ENCODE results near the gene SAMD4B.
"Not testable (repeated sequence)": the region's sequence is repeated elsewhere in the genome, so short reads cannot be mapped to it uniquely, and the experiment has no call there.

SAMD4B gene

DNA sequence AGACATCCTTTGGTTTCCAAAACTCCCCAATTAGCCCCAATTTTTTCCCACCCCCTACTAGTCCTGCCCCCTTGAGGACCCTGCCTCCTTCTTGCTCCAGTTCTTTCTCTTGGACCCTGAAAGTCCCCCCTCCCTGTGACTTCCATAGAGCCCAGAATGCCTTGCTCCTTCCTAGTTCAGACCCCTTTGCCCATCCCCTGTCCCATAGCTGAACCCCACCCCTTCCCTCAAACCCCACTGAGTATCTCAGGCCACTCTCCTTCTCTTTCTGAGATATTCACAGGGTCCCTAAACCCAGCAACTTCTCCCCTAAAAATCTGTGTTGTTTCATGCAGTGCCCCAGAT lies 20.4 kb upstream of the SAMD4B start:
- H3K27me3 ChIP-seq (ENCODE audit: control insufficient read depth, insufficient read depth, low read length, poor library complexity, severe bottlenecking) = peaks cover 18% of the 10 kb centered on the region
- peaks cover 7% of the 10 kb centered on the region for H3K4me1 ChIP-seq (ENCODE audit: control insufficient read depth, insufficient read depth, low read length)
- H3K9me3 ChIP-seq (ENCODE audit: control insufficient read depth, low read length) = no peaks in the 10 kb centered on the region
- no peak overlapping the region for H3K4me3 ChIP-seq (ENCODE audit: insufficient read depth, low read depth, low read length)
- H3K36me3 ChIP-seq (ENCODE audit: control insufficient read depth, insufficient read depth, low read length) = no peaks in the 10 kb centered on the region
- no peak overlapping the region for H3K27ac ChIP-seq (ENCODE audit: insufficient read depth, low read depth, low read length, poor library complexity, severe bottlenecking)

GRCh38 chr19:39324242-39324842 lies 17.9 kb upstream of the SAMD4B start:
- Histone ChIP-seq H3K4me3 (ENCODE audit: insufficient read depth, low read depth, low read length) (no peak overlapping the region), H3K4me1 (ENCODE audit: control insufficient read depth, insufficient read depth, low read length) (peaks cover 9% of the 10 kb centered on the region), H3K36me3 (ENCODE audit: control insufficient read depth, insufficient read depth, low read length) (no peaks in the 10 kb centered on the region), H3K9me3 (ENCODE audit: control insufficient read depth, low read length) (no peaks in the 10 kb centered on the region), H3K27me3 (ENCODE audit: control insufficient read depth, insufficient read depth, low read length, poor library complexity, severe bottlenecking) (peaks cover 17% of the 10 kb centered on the region), H3K27ac (ENCODE audit: insufficient read depth, low read depth, low read length, poor library complexity, severe bottlenecking) (no peak overlapping the region)
- WGBS, 2 experiments = 90 to 100% methylated on average over 3 of the region's 5 CpGs

DNA sequence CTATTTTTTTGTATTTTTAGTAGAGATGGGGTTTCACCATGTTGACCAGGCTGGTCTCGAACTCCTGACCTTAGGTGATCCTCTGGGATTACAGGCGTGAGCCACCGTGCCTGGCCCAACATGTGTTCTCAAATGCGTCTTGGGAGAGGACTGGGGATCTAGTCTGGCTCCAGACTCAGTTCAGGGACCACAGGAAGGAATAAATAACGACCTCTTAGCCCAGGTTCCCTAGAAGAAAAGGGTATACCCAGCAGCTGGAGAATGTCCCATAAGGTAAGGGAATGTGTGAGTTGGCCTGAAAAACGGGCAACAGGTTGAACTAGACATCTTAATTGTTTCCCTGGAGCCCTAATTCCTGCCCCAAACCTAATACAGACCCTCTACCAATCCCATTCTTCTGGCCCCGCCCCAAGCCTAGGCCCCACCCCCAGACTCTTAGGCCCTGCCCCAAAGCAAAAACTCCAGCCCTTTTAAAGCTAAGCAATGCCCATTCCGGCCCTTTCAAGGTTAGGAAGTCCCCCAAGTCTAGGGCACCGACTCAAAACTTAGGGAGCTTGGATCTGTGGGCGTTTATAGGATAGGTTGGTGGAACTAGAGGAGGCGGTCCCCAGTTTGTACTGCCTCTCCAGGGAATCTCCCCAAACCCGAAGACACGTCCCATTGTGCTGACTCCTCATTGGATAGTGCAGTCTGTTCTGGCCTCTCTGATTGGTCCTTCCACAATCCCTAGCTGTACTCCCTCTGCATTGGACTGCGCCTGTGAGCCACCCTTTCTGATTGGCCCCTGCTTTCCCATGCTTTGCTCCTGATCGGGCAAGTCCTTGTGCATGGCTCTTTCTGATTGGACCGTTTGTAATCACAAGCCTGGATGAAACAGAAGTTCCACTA lies 16.2 kb upstream of the SAMD4B start:
- 86 to 87% methylated on average over 15 to 16 of the region's 16 CpGs for WGBS, 2 experiments
- H3K4me1 ChIP-seq (ENCODE audit: control insufficient read depth, insufficient read depth, low read length) = peaks cover 3% of the 10 kb centered on the region
- H3K36me3 ChIP-seq (ENCODE audit: control insufficient read depth, insufficient read depth, low read length) = no peaks in the 10 kb centered on the region
- no peaks in the 10 kb centered on the region for H3K9me3 ChIP-seq (ENCODE audit: control insufficient read depth, low read length)
- peaks cover 5% of the 10 kb centered on the region for H3K27me3 ChIP-seq (ENCODE audit: control insufficient read depth, insufficient read depth, low read length, poor library complexity, severe bottlenecking)
- no peak overlapping the region for H3K4me3 ChIP-seq (ENCODE audit: insufficient read depth, low read depth, low read length)
- H3K27ac ChIP-seq (ENCODE audit: insufficient read depth, low read depth, low read length, poor library complexity, severe bottlenecking) = no peak overlapping the region

DNA sequence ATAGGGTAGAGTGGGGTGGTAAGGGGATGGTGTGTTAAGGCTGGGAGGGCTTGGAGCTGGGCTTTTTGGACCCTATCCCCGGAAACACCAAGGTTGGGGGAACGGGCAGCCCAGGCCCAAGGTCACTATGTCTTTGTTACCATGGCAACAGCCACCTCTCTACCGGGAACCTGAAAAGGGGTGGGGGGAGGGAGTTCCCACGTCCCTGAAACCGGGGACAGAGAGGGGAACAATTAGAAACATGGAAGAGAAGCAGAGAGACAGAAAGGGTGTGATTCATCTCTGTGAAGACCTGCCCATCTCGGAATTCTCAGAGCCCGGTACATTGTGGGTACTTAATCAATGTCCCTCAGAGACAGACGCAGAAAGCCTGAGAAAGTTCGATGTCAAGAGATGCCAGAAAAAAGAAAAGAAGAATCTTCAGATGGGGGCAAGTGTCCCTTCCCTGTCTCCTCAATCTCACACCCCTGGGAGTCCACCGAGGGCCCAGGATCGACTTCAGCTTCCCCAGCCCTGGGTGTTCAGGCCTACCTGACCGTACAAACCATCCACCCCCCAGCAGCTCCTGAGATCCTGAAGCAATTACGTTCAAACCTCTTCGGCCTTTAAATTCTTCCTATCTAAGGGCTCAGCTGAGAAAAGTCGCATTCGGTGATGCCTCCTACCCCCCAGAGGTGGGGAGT lies 14.7 kb upstream of the SAMD4B start:
- H3K27ac ChIP-seq (ENCODE audit: insufficient read depth, low read depth, low read length, poor library complexity, severe bottlenecking) = no peak overlapping the region
- H3K4me3 ChIP-seq (ENCODE audit: insufficient read depth, low read depth, low read length) = no peak overlapping the region
- H3K9me3 ChIP-seq (ENCODE audit: control insufficient read depth, low read length) = no peaks in the 10 kb centered on the region
- 68% methylated on average over 16 of the region's 16 CpGs for WGBS, 2 experiments
- H3K4me1 ChIP-seq (ENCODE audit: control insufficient read depth, insufficient read depth, low read length) = peaks cover 3% of the 10 kb centered on the region
- H3K36me3 ChIP-seq (ENCODE audit: control insufficient read depth, insufficient read depth, low read length) = no peaks in the 10 kb centered on the region
- H3K27me3 ChIP-seq (ENCODE audit: control insufficient read depth, insufficient read depth, low read length, poor library complexity, severe bottlenecking) = peaks cover 5% of the 10 kb centered on the region

GRCh38 chr19:39328046-39328705 lies 14.0 kb upstream of the SAMD4B start:
- peaks cover 3% of the 10 kb centered on the region for H3K4me1 ChIP-seq (ENCODE audit: control insufficient read depth, insufficient read depth, low read length)
- H3K27me3 ChIP-seq (ENCODE audit: control insufficient read depth, insufficient read depth, low read length, poor library complexity, severe bottlenecking) = peaks cover 5% of the 10 kb centered on the region
- H3K27ac ChIP-seq (ENCODE audit: insufficient read depth, low read depth, low read length, poor library complexity, severe bottlenecking) = no peak overlapping the region
- no peaks in the 10 kb centered on the region for H3K36me3 ChIP-seq (ENCODE audit: control insufficient read depth, insufficient read depth, low read length)
- H3K9me3 ChIP-seq (ENCODE audit: control insufficient read depth, low read length) = no peaks in the 10 kb centered on the region
- H3K4me3 ChIP-seq (ENCODE audit: insufficient read depth, low read depth, low read length) = no peak overlapping the region
- 28% methylated on average over 17 of the region's 17 CpGs for WGBS, 2 experiments

DNA sequence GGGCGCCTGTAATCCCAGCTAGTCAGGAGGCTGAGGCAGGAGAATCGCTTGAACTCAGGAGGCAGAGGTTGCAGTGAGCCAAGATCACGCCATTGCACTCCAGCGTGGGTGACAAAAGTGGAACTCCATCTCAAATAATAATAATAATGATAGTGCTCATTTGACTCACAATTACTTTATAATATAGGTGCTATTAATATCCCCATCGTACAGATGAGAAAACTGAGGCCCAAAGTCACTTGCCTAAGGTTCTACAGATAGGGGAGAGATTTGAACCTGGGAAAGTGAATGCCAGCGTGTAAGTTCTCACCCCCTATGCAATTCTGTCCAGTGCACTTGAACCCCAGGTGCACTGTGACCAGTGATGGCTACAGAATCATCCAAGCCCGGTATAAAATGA lies 12.3 kb upstream of the SAMD4B start:
- no peaks in the 10 kb centered on the region for H3K9me3 ChIP-seq (ENCODE audit: control insufficient read depth, low read length)
- H3K27ac ChIP-seq (ENCODE audit: insufficient read depth, low read depth, low read length, poor library complexity, severe bottlenecking) = no peak overlapping the region

DNA sequence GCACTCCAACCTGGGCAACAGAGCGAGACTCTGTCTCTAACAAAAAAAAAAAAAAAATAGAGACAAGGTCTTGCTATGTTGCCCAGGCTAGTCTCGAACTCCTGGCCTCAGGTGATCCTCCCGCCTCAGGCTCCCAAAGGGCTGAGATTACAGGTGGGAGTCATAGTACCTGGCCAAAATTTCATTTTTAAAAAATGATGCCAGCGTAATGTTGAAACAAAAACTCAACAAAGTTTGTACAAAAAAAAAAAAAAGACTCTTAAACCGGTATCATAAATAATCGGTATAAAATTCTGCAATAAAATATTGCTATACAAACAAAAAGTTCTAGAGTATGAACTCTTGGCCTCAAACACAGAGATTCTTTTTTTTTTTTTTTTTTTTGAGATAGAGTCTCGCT lies 9.9 kb upstream of the SAMD4B start:
- H3K4me3 ChIP-seq (ENCODE audit: insufficient read depth, low read depth, low read length) = no peak overlapping the region
- H3K27me3 ChIP-seq (ENCODE audit: control insufficient read depth, insufficient read depth, low read length, poor library complexity, severe bottlenecking) = no peaks in the 10 kb centered on the region
- no peaks in the 10 kb centered on the region for H3K36me3 ChIP-seq (ENCODE audit: control insufficient read depth, insufficient read depth, low read length)
- H3K9me3 ChIP-seq (ENCODE audit: control insufficient read depth, low read length) = no peaks in the 10 kb centered on the region
- H3K27ac ChIP-seq (ENCODE audit: insufficient read depth, low read depth, low read length, poor library complexity, severe bottlenecking) = no peak overlapping the region
- peaks cover 3% of the 10 kb centered on the region for H3K4me1 ChIP-seq (ENCODE audit: control insufficient read depth, insufficient read depth, low read length)
- WGBS, 2 experiments = 83 to 90% methylated on average over 5 of the region's 7 CpGs

More for the DNA sequence above, 12.3 kb upstream of the SAMD4B start:
- Histone ChIP-seq H3K27me3 (ENCODE audit: control insufficient read depth, insufficient read depth, low read length, poor library complexity, severe bottlenecking) (no peaks in the 10 kb centered on the region), H3K4me1 (ENCODE audit: control insufficient read depth, insufficient read depth, low read length) (peaks cover 3% of the 10 kb centered on the region), H3K36me3 (ENCODE audit: control insufficient read depth, insufficient read depth, low read length) (no peaks in the 10 kb centered on the region), H3K4me3 (ENCODE audit: insufficient read depth, low read depth, low read length) (no peak overlapping the region)
- WGBS, 2 experiments = 90 to 94% methylated on average over 6 to 7 of the region's 7 CpGs

DNA sequence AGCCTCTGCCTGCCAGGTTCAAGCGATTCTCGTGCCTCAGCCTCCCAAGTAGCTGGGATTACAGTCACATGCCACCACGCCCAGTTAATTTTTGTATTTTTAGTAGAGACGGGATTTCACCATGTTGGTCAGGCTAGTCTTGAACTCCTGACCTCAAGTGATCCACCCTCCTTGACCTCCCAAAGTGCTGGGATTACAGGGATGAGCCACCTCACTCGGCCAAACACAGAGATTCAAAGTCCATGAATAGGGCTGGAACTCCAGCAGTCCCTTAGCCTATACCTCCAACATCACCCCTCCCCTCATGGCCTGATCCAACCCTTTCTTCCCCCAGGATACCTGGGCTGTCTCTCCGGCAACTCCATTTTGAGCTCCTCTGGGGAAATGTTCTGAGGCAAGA lies 9.5 kb upstream of the SAMD4B start:
- H3K36me3 ChIP-seq (ENCODE audit: control insufficient read depth, insufficient read depth, low read length); H3K4me3 ChIP-seq (ENCODE audit: insufficient read depth, low read depth, low read length); H3K4me1 ChIP-seq (ENCODE audit: control insufficient read depth, insufficient read depth, low read length); H3K27ac ChIP-seq (ENCODE audit: insufficient read depth, low read depth, low read length, poor library complexity, severe bottlenecking); H3K27me3 ChIP-seq (ENCODE audit: control insufficient read depth, insufficient read depth, low read length, poor library complexity, severe bottlenecking); H3K9me3 ChIP-seq (ENCODE audit: control insufficient read depth, low read length): not testable (repeated sequence)
- WGBS, 2 experiments = 83 to 86% methylated on average over 6 of the region's 6 CpGs

DNA sequence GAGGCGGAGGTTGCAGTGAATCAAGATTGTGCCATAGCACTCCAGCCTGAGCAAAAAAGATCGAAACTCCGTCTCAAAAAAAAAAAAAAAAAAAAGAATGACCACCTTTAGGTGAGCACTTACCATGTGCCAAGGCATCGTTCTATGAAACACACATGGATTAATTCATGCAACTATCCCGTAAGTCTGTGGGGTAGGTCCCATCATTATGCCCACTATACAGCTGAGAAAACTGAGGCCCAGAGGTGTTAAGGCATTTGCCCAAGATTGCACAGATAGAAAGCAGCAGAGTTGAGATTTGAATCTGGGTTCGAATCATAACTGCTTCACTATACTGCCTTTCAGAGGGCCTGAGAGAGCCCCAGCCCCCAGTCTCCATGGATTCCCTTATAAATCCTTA lies 8.7 kb upstream of the SAMD4B start:
- 95 to 96% methylated on average over 6 of the region's 6 CpGs for WGBS, 2 experiments
- H3K4me1 ChIP-seq (ENCODE audit: control insufficient read depth, insufficient read depth, low read length) = no peaks in the 10 kb centered on the region

DNA sequence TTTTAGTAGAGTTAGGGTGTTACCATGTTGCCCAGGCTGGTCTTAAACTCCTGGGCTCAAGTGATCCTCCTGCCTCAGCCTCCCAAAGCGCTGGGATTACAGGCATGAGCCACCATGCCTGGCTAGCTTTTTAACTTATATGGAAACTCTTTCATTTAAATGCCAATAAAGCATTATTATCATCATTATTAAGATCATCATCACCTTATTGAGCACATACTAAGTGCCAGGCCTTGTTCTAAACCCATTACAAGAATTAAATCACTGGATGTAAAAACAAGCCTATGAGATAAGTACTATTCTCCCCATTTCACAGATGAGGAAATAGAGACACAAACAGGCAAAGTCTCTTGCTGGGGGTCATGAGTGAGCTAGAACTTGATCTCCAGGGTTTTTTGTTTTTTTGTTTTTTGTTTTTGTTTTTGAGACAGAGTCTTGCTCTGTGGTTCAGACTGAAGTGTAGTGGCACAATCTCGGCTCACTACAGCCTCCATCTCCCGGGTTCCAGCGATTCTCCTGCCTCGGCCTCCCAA lies 7.7 kb upstream of the SAMD4B start:
- WGBS, 2 experiments = 87 to 92% methylated on average over 5 of the region's 5 CpGs
- Histone ChIP-seq H3K27ac (ENCODE audit: insufficient read depth, low read depth, low read length, poor library complexity, severe bottlenecking) (no peak overlapping the region), H3K4me3 (ENCODE audit: insufficient read depth, low read depth, low read length) (no peak overlapping the region), H3K4me1 (ENCODE audit: control insufficient read depth, insufficient read depth, low read length) (no peaks in the 10 kb centered on the region), H3K36me3 (ENCODE audit: control insufficient read depth, insufficient read depth, low read length) (no peaks in the 10 kb centered on the region), H3K27me3 (ENCODE audit: control insufficient read depth, insufficient read depth, low read length, poor library complexity, severe bottlenecking) (no peaks in the 10 kb centered on the region), H3K9me3 (ENCODE audit: control insufficient read depth, low read length) (no peaks in the 10 kb centered on the region)

More for the DNA sequence above, 8.7 kb upstream of the SAMD4B start:
- Histone ChIP-seq H3K27ac (ENCODE audit: insufficient read depth, low read depth, low read length, poor library complexity, severe bottlenecking) (no peak overlapping the region), H3K27me3 (ENCODE audit: control insufficient read depth, insufficient read depth, low read length, poor library complexity, severe bottlenecking) (no peaks in the 10 kb centered on the region), H3K9me3 (ENCODE audit: control insufficient read depth, low read length) (no peaks in the 10 kb centered on the region), H3K4me3 (ENCODE audit: insufficient read depth, low read depth, low read length) (no peak overlapping the region), H3K36me3 (ENCODE audit: control insufficient read depth, insufficient read depth, low read length) (no peaks in the 10 kb centered on the region)

All from ectodermal cell (in vitro differentiated cells).